Thoracic aorta (tissue), 2 donors: Measurements from ENCODE around the gene RAB3B. TPM values are rescaled to one million over a fixed set of nuclear protein-coding genes. Genes with fewer than 3 reads are reported as not detected.
A peak's percentile ranks its signal among the peaks of the same experiment; 100 is the strongest.
"Not testable (repeated sequence)": the region's sequence is repeated elsewhere in the genome, so short reads cannot be mapped to it uniquely, and the experiment has no call there.

Experiments used
- ATAC-seq: fragments of 150-250 bp; one replicate; pipeline ENCODE4 v1.8.0; 2017; ENCODE audit warnings: low read depth; ENCODE audit not compliant: insufficient number of reproducible peaks, low FRiP score
- DNase-seq: peaks from one replicate; pipeline ENCODE4 v3.0.0-alpha.2; 2020; ENCODE audit warnings: low spot score
- H3K27ac ChIP-seq, 2 donors: fragments of 200-600 bp; sonication (generic); 1 replicate in 1 of 2; 2 replicates in 1 of 2; pipeline ENCODE4 v1.5.1; 2016; ENCODE audit warnings: mild to moderate bottlenecking in 2 of 2, moderate library complexity in 2 of 2
- H3K27me3 ChIP-seq: fragments of 200-600 bp; sonication (generic); replicated peaks from 2 replicates; pipeline ENCODE4 v1.6.0; 2016; ENCODE audit warnings: mild to moderate bottlenecking; ENCODE audit not compliant: insufficient read depth
- H3K36me3 ChIP-seq: fragments of 200-600 bp; sonication (generic); one replicate; pipeline ENCODE4 v1.5.1; 2016
- H3K4me1 ChIP-seq, 2 donors: fragments of 200-600 bp; sonication (generic); 1 replicate in 1 of 2; 2 replicates in 1 of 2; pipeline versions ENCODE4 v1.5.1 to v1.6.0; 2016; ENCODE audit warnings: low read depth in 2 of 2, mild to moderate bottlenecking in 1 of 2; ENCODE audit not compliant: control insufficient read depth in 1 of 2
- H3K4me3 ChIP-seq: fragments of 200-600 bp; sonication (generic); 2 replicates; pipeline ENCODE4 v1.5.1; 2016; ENCODE audit warnings: mild to moderate bottlenecking
- H3K9me3 ChIP-seq: fragments of 200-600 bp; sonication (generic); 2 replicates; pipeline ENCODE4 v1.5.1; 2016
- total RNA-seq, 2 donors: library from RNA; depleted of rRNA; stranded (reverse); fragments of >200 nt; gene quantifications; one replicate each; pipeline versions ENCODE4 v1.1.0 to v1.2.3, GENCODE V29; 2016
- TF ChIP-seq, protein P1 (sequence below): fragments of 200-600 bp; sonication (generic); IDR thresholded peaks from one replicate; pipeline ENCODE4 v1.5.1; 2019; ENCODE audit warnings: antibody characterized with exemption

RAB3B gene
- total RNA-seq, 2 donors from 2014 or later: not detected

DNA sequence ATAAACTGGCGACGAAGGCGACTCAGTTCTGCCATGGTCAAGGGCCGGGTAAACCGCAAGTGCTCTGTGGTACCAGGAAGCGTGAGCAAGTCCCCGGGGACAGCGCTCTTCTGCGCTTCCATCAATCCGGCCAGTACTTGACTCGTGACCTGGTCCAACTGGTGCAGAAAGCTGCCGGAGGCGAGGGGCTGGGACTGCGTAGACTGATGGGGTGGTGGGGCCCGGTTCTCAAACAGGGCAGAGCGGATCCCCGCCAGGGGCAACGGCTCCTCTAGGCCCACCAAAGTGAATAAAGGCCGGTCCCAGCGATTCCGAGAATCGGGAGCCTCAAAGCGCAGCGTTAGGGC lies 42.3 kb upstream of the RAB3B start:
- peak overlapping the region; percentile 84 for H3K4me3 ChIP-seq
- no peak for ATAC-seq
- no peaks in the 10 kb centered on the region for H3K9me3 ChIP-seq
- H3K36me3 ChIP-seq: no peaks in the 10 kb centered on the region
- TF ChIP-seq, protein P1, sequence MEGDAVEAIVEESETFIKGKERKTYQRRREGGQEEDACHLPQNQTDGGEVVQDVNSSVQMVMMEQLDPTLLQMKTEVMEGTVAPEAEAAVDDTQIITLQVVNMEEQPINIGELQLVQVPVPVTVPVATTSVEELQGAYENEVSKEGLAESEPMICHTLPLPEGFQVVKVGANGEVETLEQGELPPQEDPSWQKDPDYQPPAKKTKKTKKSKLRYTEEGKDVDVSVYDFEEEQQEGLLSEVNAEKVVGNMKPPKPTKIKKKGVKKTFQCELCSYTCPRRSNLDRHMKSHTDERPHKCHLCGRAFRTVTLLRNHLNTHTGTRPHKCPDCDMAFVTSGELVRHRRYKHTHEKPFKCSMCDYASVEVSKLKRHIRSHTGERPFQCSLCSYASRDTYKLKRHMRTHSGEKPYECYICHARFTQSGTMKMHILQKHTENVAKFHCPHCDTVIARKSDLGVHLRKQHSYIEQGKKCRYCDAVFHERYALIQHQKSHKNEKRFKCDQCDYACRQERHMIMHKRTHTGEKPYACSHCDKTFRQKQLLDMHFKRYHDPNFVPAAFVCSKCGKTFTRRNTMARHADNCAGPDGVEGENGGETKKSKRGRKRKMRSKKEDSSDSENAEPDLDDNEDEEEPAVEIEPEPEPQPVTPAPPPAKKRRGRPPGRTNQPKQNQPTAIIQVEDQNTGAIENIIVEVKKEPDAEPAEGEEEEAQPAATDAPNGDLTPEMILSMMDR: no peak
- no peaks in the 10 kb centered on the region for H3K27me3 ChIP-seq
- H3K27ac ChIP-seq: peak overlapping the region; percentile 88 to 91
- H3K4me1 ChIP-seq: peaks cover 21 to 28% of the 10 kb centered on the region in 2 donors
- DNase-seq: no peak

DNA sequence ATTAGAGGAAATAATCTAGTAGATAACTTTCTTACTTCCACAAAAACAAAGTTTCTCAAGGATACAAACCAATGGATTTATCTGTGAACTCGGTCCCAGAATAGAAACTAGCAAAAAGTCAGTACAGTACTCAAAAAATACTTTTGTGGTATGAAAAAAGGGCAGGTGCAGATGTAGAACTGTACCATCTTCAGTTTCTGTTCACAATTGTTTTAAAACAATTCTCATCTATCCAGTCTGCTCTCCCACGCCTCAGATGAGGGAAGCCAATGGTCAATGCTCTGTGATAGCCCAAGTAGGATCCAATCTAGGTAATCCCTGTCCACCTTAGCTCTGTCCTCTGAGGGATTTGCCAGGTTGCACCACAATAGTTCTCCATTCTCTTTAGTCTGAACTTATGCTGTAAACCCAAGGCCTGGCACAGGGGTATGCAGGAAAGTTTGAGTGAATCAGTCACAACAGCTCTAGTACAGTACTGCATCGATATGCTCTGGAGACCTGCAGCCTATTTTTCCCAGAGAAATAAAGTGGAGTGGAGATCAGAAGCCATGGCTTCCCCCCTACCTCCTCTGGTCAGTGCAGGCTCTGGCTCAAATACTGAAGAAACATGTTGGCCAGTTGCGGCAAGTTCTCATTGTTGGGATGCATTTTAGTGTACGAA lies 41.8 kb upstream of the RAB3B start:
- H3K27ac ChIP-seq: peak overlapping the region; percentile 88 to 91
- peak overlapping the region; percentile 84 for H3K4me3 ChIP-seq
- TF ChIP-seq, protein P1: no peak
- peaks cover 21 to 28% of the 10 kb centered on the region in 2 donors for H3K4me1 ChIP-seq
- H3K36me3 ChIP-seq: no peaks in the 10 kb centered on the region
- DNase-seq (no peak), ATAC-seq (no peak)
- no peaks in the 10 kb centered on the region for H3K27me3 ChIP-seq
- no peaks in the 10 kb centered on the region for H3K9me3 ChIP-seq

GRCh38 chr1:52028839-52029238 lies 38.3 kb upstream of the RAB3B start:
- not testable (repeated sequence) for H3K27me3 ChIP-seq, H3K9me3 ChIP-seq, H3K27ac ChIP-seq, H3K4me3 ChIP-seq, DNase-seq, ATAC-seq
- Histone ChIP-seq H3K4me1 (peaks cover 17 to 26% of the 10 kb centered on the region in 2 donors), H3K36me3 (peaks cover 12% of the 10 kb centered on the region)

DNA sequence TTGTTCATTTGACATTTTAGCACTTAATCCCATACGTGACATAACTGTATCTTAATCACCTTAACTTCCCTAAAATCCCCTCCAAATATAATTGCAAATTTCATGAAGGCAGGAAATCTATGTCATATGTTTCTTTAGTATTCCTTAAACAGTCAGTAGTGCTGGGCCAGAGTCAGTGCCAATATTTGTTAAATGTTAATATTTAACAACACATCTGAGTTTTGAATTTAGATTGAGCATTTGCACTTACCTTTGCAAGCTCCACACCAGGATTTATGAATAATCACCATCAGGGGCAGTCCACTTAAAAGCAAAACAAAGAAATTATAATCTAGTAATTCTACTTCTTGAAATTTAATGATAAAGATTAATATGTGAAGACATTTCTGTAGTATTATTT lies 37.8 kb upstream of the RAB3B start:
- Histone ChIP-seq H3K4me1 (peaks cover 17 to 24% of the 10 kb centered on the region in 2 donors), H3K36me3 (peaks cover 17% of the 10 kb centered on the region), H3K27ac (no peak overlapping the region), H3K27me3 (no peaks in the 10 kb centered on the region), H3K4me3 (no peak overlapping the region), H3K9me3 (no peaks in the 10 kb centered on the region)
- DNase-seq (no peak), ATAC-seq (no peak)
- TF ChIP-seq, protein P1: no peak

DNA sequence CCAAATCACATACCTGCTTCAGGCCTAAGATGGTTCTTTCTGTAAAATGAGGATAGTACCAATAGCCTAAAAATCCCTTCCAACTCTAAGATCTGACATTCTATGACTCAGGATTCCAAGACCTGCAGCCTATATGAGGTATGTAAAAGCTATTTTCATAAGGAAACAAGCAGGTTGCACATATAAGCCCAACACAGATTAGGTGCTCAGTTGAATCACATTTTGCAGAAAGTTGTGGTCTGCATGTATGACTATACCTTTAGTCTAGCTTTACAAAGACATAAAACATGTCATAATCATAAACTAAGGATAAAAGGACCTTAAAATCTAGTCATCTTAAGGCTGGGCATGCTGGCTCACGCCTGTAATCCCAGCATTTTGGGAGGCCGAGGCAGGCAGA lies 35.8 kb upstream of the RAB3B start:
- DNase-seq: no peak
- H3K36me3 ChIP-seq: peaks cover 33% of the 10 kb centered on the region

More for the DNA sequence above, 35.8 kb upstream of the RAB3B start:
- TF ChIP-seq, protein P1: no peak
- Histone ChIP-seq H3K27me3 (no peaks in the 10 kb centered on the region), H3K4me1 (peaks cover 7 to 11% of the 10 kb centered on the region in 2 donors), H3K4me3 (no peak overlapping the region), H3K27ac (no peak overlapping the region), H3K9me3 (no peaks in the 10 kb centered on the region)
- no peak for ATAC-seq
